ENCODE measurements around the gene PCGF3.

PCGF3 gene

GRCh38 chr4:784401-785331, 79.0 kb downstream of the PCGF3 start:
- H3K36me3 ChIP-seq: peaks cover 30% of the 10 kb centered on the region
- H3K4me1 ChIP-seq: peaks cover 13% of the 10 kb centered on the region
- no peaks in the 10 kb centered on the region for H3K27me3 ChIP-seq
- no peak for DNase-seq
- no peaks in the 10 kb centered on the region for H3K9me3 ChIP-seq
- no peak for TF ChIP-seq CTCF (IDR thresholded peaks at IDR 0.05; ENCODE audit: low read depth, low read length)
- H3K4me3 ChIP-seq (ENCODE audit: low read depth, low read length): no peak overlapping the region

- no peak for TF ChIP-seq CTCF (IDR thresholded peaks at IDR 0.05; ENCODE audit: low read depth, low read length)
- no peak for DNase-seq
- H3K9me3 ChIP-seq: no peaks in the 10 kb centered on the region
- H3K4me3 ChIP-seq (ENCODE audit: low read depth, low read length): no peak overlapping the region
- H3K36me3 ChIP-seq: peaks cover 21% of the 10 kb centered on the region
- H3K4me1 ChIP-seq: peaks cover 13% of the 10 kb centered on the region
- H3K27me3 ChIP-seq: no peaks in the 10 kb centered on the region
Observed at GRCh38 chr4:785332-786073, 79.9 kb downstream of the PCGF3 start.

GRCh38 chr4:786074-786741, 80.6 kb downstream of the PCGF3 start:
- Histone ChIP-seq H3K27me3 (no peaks in the 10 kb centered on the region), H3K36me3 (peaks cover 14% of the 10 kb centered on the region), H3K4me1 (peaks cover 13% of the 10 kb centered on the region), H3K9me3 (no peaks in the 10 kb centered on the region), H3K4me3 (ENCODE audit: low read depth, low read length) (no peak overlapping the region)
- no peak for TF ChIP-seq CTCF (IDR thresholded peaks at IDR 0.05; ENCODE audit: low read depth, low read length)
- no peak for DNase-seq

- no peak overlapping the region for H3K4me3 ChIP-seq (ENCODE audit: low read depth, low read length)
- H3K27me3 ChIP-seq: no peaks in the 10 kb centered on the region
- H3K9me3 ChIP-seq: no peaks in the 10 kb centered on the region
- H3K36me3 ChIP-seq: peaks cover 11% of the 10 kb centered on the region
- TF ChIP-seq CTCF (IDR thresholded peaks at IDR 0.05; ENCODE audit: low read depth, low read length): no peak
- no peak for DNase-seq
- peaks cover 13% of the 10 kb centered on the region for H3K4me1 ChIP-seq
Observed at GRCh38 chr4:786861-787300, 81.2 kb downstream of the PCGF3 start.

GRCh38 chr4:787561-787981, 81.9 kb downstream of the PCGF3 start:
- no peak for DNase-seq
- H3K4me3 ChIP-seq (ENCODE audit: low read depth, low read length): no peak overlapping the region
- TF ChIP-seq CTCF (IDR thresholded peaks at IDR 0.05; ENCODE audit: low read depth, low read length): no peak
- H3K36me3 ChIP-seq: peaks cover 11% of the 10 kb centered on the region
- H3K27me3 ChIP-seq: no peaks in the 10 kb centered on the region
- no peaks in the 10 kb centered on the region for H3K9me3 ChIP-seq
- peaks cover 13% of the 10 kb centered on the region for H3K4me1 ChIP-seq

All from BE2C (cell line).